AG04450 (cell line): ENCODE data around the gene XYLT1. TPM values are rescaled to one million over a fixed set of nuclear protein-coding genes. Genes with fewer than 3 reads are reported as not detected.

Experiments used
- CTCF ChIA-PET: fragments of 300-600, 350-600 bp; formaldehyde crosslinking; extraction: SDS; loops from one replicate; lab custom pipeline; 2022; ENCODE audit warnings: antibody characterized with exemption, inconsistent platforms; lab: Charles Lee
- POLR2A ChIA-PET: fragments of 350-600 bp; formaldehyde crosslinking; extraction: SDS; loops from one replicate; lab custom pipeline; 2021; ENCODE audit warnings: antibody characterized with exemption, inconsistent platforms; lab: Yijun Ruan, JAX
- DNase-seq: peaks from one replicate; pipeline ENCODE4 v3.0.0-alpha.2; 2011; ENCODE audit warnings: low read depth, low spot score
- H3K27ac ChIP-seq: one replicate; pipeline ENCODE4 v1.5.1; 2012; ENCODE audit warnings: low read depth, low read length, control low read depth
- H3K27me3 ChIP-seq: one replicate; pipeline ENCODE4 v1.6.0; 2012; ENCODE audit warnings: low read length; ENCODE audit not compliant: control insufficient read depth, insufficient read depth
- H3K4me3 ChIP-seq: 2 replicates; pipeline ENCODE4 v1.5.1; 2011; ENCODE audit warnings: mild to moderate bottlenecking, low read depth, low read length, control low read depth
- H3K9me3 ChIP-seq: 2 replicates; pipeline ENCODE4 v1.5.1; 2012; ENCODE audit warnings: low read length; ENCODE audit not compliant: control insufficient read depth, insufficient read depth
- CTCF ChIP-seq: IDR thresholded peaks from 2 replicates; pipeline ENCODE4 v1.5.1; 2011; ENCODE audit warnings: low read depth, low read length, control low read depth, inconsistent platforms
- polyA plus RNA-seq: library from polyadenylated mRNA; depleted of rRNA; stranded (reverse); fragments of >200 nt; gene quantifications from 2 replicates; pipeline ENCODE4 v1.2.3, GENCODE V29; 2011

Gene XYLT1
- polyA plus RNA-seq, 1 experiment = 6.7 TPM

- no peak for TF ChIP-seq CTCF
- ChIA-PET CTCF (interaction anchor here (1.0 to 5.3 kb wide), 22 partner anchors 8 to 607 kb away, joined by 3 to 38 read pairs (median 4); no protein-coding TSS in a partner anchor), POLR2A (interaction anchor here (1.0 kb wide), 1 partner anchor 103 kb away, joined by 4 read pairs; no protein-coding TSS in a partner anchor)
- Histone ChIP-seq H3K27ac (no peak overlapping the region), H3K9me3 (no peaks in the 10 kb centered on the region), H3K27me3 (no peaks in the 10 kb centered on the region), H3K4me3 (peak overlapping the region; percentile 74)
- no peak for DNase-seq
These were observed 2.1 kb downstream of the XYLT1 start for GRCh38 chr16:17468611-17469010.

- ChIA-PET POLR2A (interaction anchor here (0.5 kb wide), 1 partner anchor 261 kb away, joined by 3 read pairs; no protein-coding TSS in a partner anchor), CTCF (interaction anchor here (0.5 to 5.3 kb wide), 33 partner anchors 9 to 1093 kb away, joined by 3 to 38 read pairs (median 4); no protein-coding TSS in a partner anchor)
- DNase-seq = peak; percentile 32
- Histone ChIP-seq H3K4me3 (peak overlapping the region; percentile 74), H3K27ac (no peak overlapping the region), H3K9me3 (no peaks in the 10 kb centered on the region), H3K27me3 (no peaks in the 10 kb centered on the region)
- peak; percentile 90 for TF ChIP-seq CTCF
These were observed 2.7 kb downstream of the XYLT1 start for GRCh38 chr16:17467923-17468540.

GRCh38 chr16:17466876-17467275, 3.9 kb downstream of the XYLT1 start:
- CTCF ChIA-PET = interaction anchor here (0.6 to 5.3 kb wide), 26 partner anchors 9 to 605 kb away, joined by 3 to 38 read pairs (median 4); no protein-coding TSS in a partner anchor
- POLR2A ChIA-PET = no interaction called here
- no peak overlapping the region for H3K27ac ChIP-seq
- no peaks in the 10 kb centered on the region for H3K27me3 ChIP-seq
- no peak for TF ChIP-seq CTCF
- no peak for DNase-seq
- no peaks in the 10 kb centered on the region for H3K9me3 ChIP-seq
- H3K4me3 ChIP-seq = no peak overlapping the region

- Histone ChIP-seq H3K27me3 (no peaks in the 10 kb centered on the region), H3K4me3 (no peak overlapping the region), H3K27ac (no peak overlapping the region), H3K9me3 (no peaks in the 10 kb centered on the region)
- ChIA-PET CTCF (interaction anchor here (1.2 to 5.3 kb wide), 4 partner anchors 9 to 604 kb away, joined by 3 to 38 read pairs (median 4); no protein-coding TSS in a partner anchor), POLR2A (no interaction called here)
- DNase-seq = no peak
- no peak for TF ChIP-seq CTCF
These were observed 5.3 kb downstream of the XYLT1 start for GRCh38 chr16:17465460-17465859.

GRCh38 chr16:17463335-17463734, 7.4 kb downstream of the XYLT1 start:
- H3K27ac ChIP-seq = no peak overlapping the region
- TF ChIP-seq CTCF = no peak
- ChIA-PET CTCF (interaction anchor here (1.2 kb wide), 1 partner anchor 602 kb away, joined by 3 read pairs; no protein-coding TSS in a partner anchor), POLR2A (no interaction called here)
- no peaks in the 10 kb centered on the region for H3K9me3 ChIP-seq
- no peak for DNase-seq
- H3K27me3 ChIP-seq = no peaks in the 10 kb centered on the region
- H3K4me3 ChIP-seq = no peak overlapping the region
